HepG2 (cell line): Measurements from ENCODE around the gene SIAH2. TPM values are rescaled to one million over a fixed set of nuclear protein-coding genes. Genes with fewer than 3 reads are reported as not detected.

Experiments
- ATAC-seq: fragments of 200-7000 bp; cut with Tn5 transposase; 3 replicates; pipeline ENCODE4 v1.9.1; 2020; ENCODE audit warnings: mild to moderate bottlenecking, moderate library complexity
- BruUV-seq: library from RNA; stranded (reverse); fragments of 400-500 nt; replicated peaks from 2 replicates; lab custom pipeline; 2021; lab: Mats Ljungman, UMichigan
- CTCF ChIA-PET: fragments of 300-600 bp; formaldehyde crosslinking; extraction: SDS; loops from one replicate; lab custom pipeline; 2021; ENCODE audit warnings: low total read pairs, inconsistent platforms, low intra/inter-chr PET ratio; lab: Yijun Ruan, JAX
- POLR2A ChIA-PET: fragments of 350-600 bp; sonication (Branson Sonifier 250); formaldehyde crosslinking; loops from one replicate; lab custom pipeline; 2020; ENCODE audit warnings: antibody characterized with exemption, inconsistent platforms; lab: Yijun Ruan, JAX
- DNase-seq: peaks from one replicate; pipeline ENCODE4 v3.0.0-alpha.2; 2015; ENCODE audit warnings: low spot score
- FAIRE-seq: peaks from 3 replicates; lab custom pipeline; 2011; peaks lifted over from hg19 to GRCh38; lab: Jason Lieb, UNC
- H2AFZ ChIP-seq: one replicate; pipeline ENCODE4 v1.6.1; 2011; ENCODE audit warnings: low read length, inconsistent platforms
- H3K27ac ChIP-seq: fragments of 300-600 bp; 3 replicates; pipeline ENCODE4 v1.8.0; 2011; ENCODE audit warnings: mixed run types, mild to moderate bottlenecking, mixed read lengths, low read length, inconsistent platforms; ENCODE audit not compliant: insufficient read depth; ENCODE audit errors: extremely low read length
- H3K27me3 ChIP-seq, 2 experiments: fragments of 200-600 bp in 1 of 2; 2 replicates in 1 of 2; 3 replicates in 1 of 2; pipeline versions ENCODE4 v1.6.0 to v1.8.0; 2011; ENCODE audit warnings: low read length in 2 of 2, mild to moderate bottlenecking in 2 of 2, moderate library complexity in 2 of 2, inconsistent platforms in 1 of 2; ENCODE audit not compliant: insufficient read depth in 2 of 2, control insufficient read depth in 1 of 2
- H3K36me3 ChIP-seq, 2 experiments: fragments of 200-600 bp in 1 of 2; replicated peaks in 1 of 2; 2 replicates in 1 of 2; 3 replicates in 1 of 2; pipeline versions ENCODE4 v1.5.1 to v1.8.0; 2011; ENCODE audit warnings: low read length in 2 of 2, inconsistent platforms in 1 of 2; ENCODE audit not compliant: insufficient read depth in 2 of 2, control insufficient read depth in 1 of 2
- H3K4me1 ChIP-seq: 2 replicates; pipeline ENCODE4 v1.5.1; 2012; ENCODE audit warnings: low read length, inconsistent platforms; ENCODE audit not compliant: insufficient read depth
- H3K4me2 ChIP-seq: 2 replicates; pipeline ENCODE4 v1.6.0; 2011; ENCODE audit warnings: low read depth, low read length, inconsistent platforms
- H3K4me3 ChIP-seq, 3 experiments: fragments of 200-600 bp in 1 of 3; sonication (generic), shearing (Covaris generic) in 1 of 3; replicated peaks in 1 of 3; 2 replicates each; pipeline ENCODE4 v1.5.1; 2011 to 2016; ENCODE audit warnings: low read length in 3 of 3, inconsistent platforms in 2 of 3, low read depth in 2 of 3, mild to moderate bottlenecking in 2 of 3, control low read depth in 1 of 3, mixed read lengths in 1 of 3; ENCODE audit not compliant: insufficient read depth in 1 of 3
- H3K79me2 ChIP-seq: one replicate; pipeline ENCODE4 v1.6.1; 2011; ENCODE audit warnings: low read length, inconsistent platforms; ENCODE audit not compliant: insufficient read depth
- H3K9ac ChIP-seq: 2 replicates; pipeline ENCODE4 v1.6.0; 2011; ENCODE audit warnings: mild to moderate bottlenecking, low read depth, low read length, inconsistent platforms; ENCODE audit not compliant: insufficient read depth
- H3K9me3 ChIP-seq: 2 replicates; pipeline ENCODE4 v1.5.1; 2012; ENCODE audit warnings: mild to moderate bottlenecking, low read length
- H4K20me1 ChIP-seq: 2 replicates; pipeline ENCODE4 v1.6.0; 2011; ENCODE audit warnings: inconsistent platforms, mild to moderate bottlenecking, low read length, moderate library complexity; ENCODE audit not compliant: insufficient read depth
- FOXA1 ChIP-seq, 2 experiments: fragments of 450-650 bp in 1 of 2; sonication (generic) in 1 of 2; formaldehyde crosslinking in 1 of 2; IDR thresholded peaks; 2 replicates each; pipeline versions ENCODE4 v1.4.0 to v1.6.1; 2016 to 2020; ENCODE audit warnings: missing genetic modification reagents in 1 of 2
- NFIC ChIP-seq: IDR thresholded peaks from 2 replicates; pipeline ENCODE4 v1.6.1; 2012; ENCODE audit warnings: mild to moderate bottlenecking, low read length, inconsistent platforms
- PCBP1 ChIP-seq: fragments of 200-400 bp; formaldehyde crosslinking; IDR thresholded peaks from 2 replicates; pipeline ENCODE4 v1.6.1; 2017; ENCODE audit warnings: mild to moderate bottlenecking, low read depth, low read length, borderline replicate concordance
- YEATS4 ChIP-seq: sonication (generic); formaldehyde crosslinking; IDR thresholded peaks from 2 replicates; pipeline ENCODE4 v1.4.0; 2020; ENCODE audit warnings: missing genetic modification reagents, borderline replicate concordance
- ZHX2 ChIP-seq, 2 experiments: sonication (generic) in 1 of 2; formaldehyde crosslinking in 1 of 2; IDR thresholded peaks; 2 replicates each; pipeline versions ENCODE4 v1.6.1 to v1.9.0; 2014 to 2022; ENCODE audit warnings: antibody characterized with exemption in 1 of 2, borderline replicate concordance in 1 of 2, inconsistent platforms in 1 of 2, low read depth in 1 of 2, missing genetic modification reagents in 1 of 2
- ZNF264 ChIP-seq: sonication (generic); formaldehyde crosslinking; IDR thresholded peaks from 2 replicates; pipeline ENCODE4 v1.4.0; 2020; ENCODE audit warnings: missing genetic modification reagents
- ZNF275 ChIP-seq: sonication (generic); formaldehyde crosslinking; IDR thresholded peaks from 2 replicates; pipeline ENCODE4 v1.8.0; 2022; ENCODE audit warnings: missing genetic modification reagents, mild to moderate bottlenecking, inconsistent platforms, borderline replicate concordance
- ZSCAN22 ChIP-seq: sonication (generic); formaldehyde crosslinking; IDR thresholded peaks from 2 replicates; pipeline ENCODE4 v1.4.0; 2020; ENCODE audit warnings: mild to moderate bottlenecking, missing genetic modification reagents
- WGBS: methylation state at CpG from one replicate; pipeline ENCODE4 v1.1.6; 2017; ENCODE audit warnings: low lambda C conversion rate; 5-methylcytosine and 5-hydroxymethylcytosine counted together
- in situ Hi-C: cut with HindIII; loops from 2 replicates; pipeline ENCODE4 v1.10.0; 2017; ENCODE audit warnings: low pct_unique_long_range_greater_than_20kb; ENCODE audit not compliant: extremely low pct_ligation_motif_present
- intact Hi-C: fragments of 100-400 bp; cut with micrococcal nuclease; formaldehyde crosslinking; loops from one replicate; pipeline ENCODE4 v1.10.0; 2022; ENCODE audit not compliant: unreplicated experiment
- polyA plus RNA-seq, 8 experiments: library from polyadenylated mRNA; depleted of rRNA in 3 of 8; stranded (reverse) in 7 of 8; unstranded in 1 of 8; fragments of >200 nt; fragmentation: Illumina TruSeq in 4 of 8; extraction: Trizol in 4 of 8; gene quantifications; 2 replicates each; pipeline versions ENCODE4 v1.2.1 to v1.2.3, GENCODE V29; 2011 to 2016; ENCODE audit warnings: low read depth in 4 of 8, missing spikeins in 1 of 8, mixed read lengths in 1 of 8; ENCODE audit not compliant: insufficient read depth in 1 of 8
- total RNA-seq, 5 experiments: library from RNA; depleted of rRNA; stranded (reverse); fragments of >200 nt; fragmentation: Illumina TruSeq; extraction: Trizol; gene quantifications; 2 replicates each; pipeline ENCODE4 v1.2.3, GENCODE V29; 2016; ENCODE audit warnings: low read depth in 1 of 5

SIAH2 gene
- total and polyA plus RNA-seq, 2 of the 13 experiments (the other 11 are each of a cell fraction or from before 2014, with no cell fraction given) = 71.8 to 117 TPM

- no peaks in the 10 kb centered on the region for H3K9me3 ChIP-seq
- FAIRE-seq (no peak), ATAC-seq (no peak), DNase-seq (no peak)
- H3K27ac ChIP-seq = peak overlapping the region; percentile 46
- H4K20me1 ChIP-seq = peaks cover 90% of the 10 kb centered on the region
- 44% methylated on average over 1 of the region's 1 CpG for WGBS
- H3K36me3 ChIP-seq = peaks cover 6 to 51% of the 10 kb centered on the region in 2 experiments
- TF ChIP-seq ZSCAN22 (CRISPR knock-in tag) (no peak), YEATS4 (CRISPR knock-in tag) (0 out of 2 replicates have a peak, but pooled peaks have one; percentile 31)
- H3K27me3 ChIP-seq = no peaks in the 10 kb centered on the region
- POLR2A ChIA-PET = interaction anchor here (1.3 to 2.1 kb wide), 2 partner anchors 11 to 19 kb away, joined by 3 to 10 read pairs; no protein-coding TSS in a partner anchor
- in situ Hi-C loops (no loop called here), intact Hi-C loops (no loop called here)
- peaks cover 100% of the 10 kb centered on the region for H3K4me1 ChIP-seq
- H3K4me3 ChIP-seq = no peak overlapping the region
- no TSS peak for BruUV-seq
- H3K9ac ChIP-seq = no peak overlapping the region
- CTCF ChIA-PET = no interaction called here
- H2AFZ ChIP-seq = no peak overlapping the region
- H3K79me2 ChIP-seq = peaks cover 98% of the 10 kb centered on the region
- H3K4me2 ChIP-seq = peak overlapping the region; percentile 19
These were observed 14.3 kb downstream of the SIAH2 start for GRCh38 chr3:150748684-150749047.

GRCh38 chr3:150747886-150748683, 14.9 kb downstream of the SIAH2 start:
- H2AFZ ChIP-seq = no peak overlapping the region
- ChIA-PET POLR2A (interaction anchor here (1.3 to 3.5 kb wide), 4 partner anchors 12 to 19 kb away, joined by 3 to 32 read pairs (median 8); partner anchors contain the start of gene SIAH2), CTCF (no interaction called here)
- in situ Hi-C loops (no loop called here), intact Hi-C loops (no loop called here)
- BruUV-seq = no TSS peak
- ATAC-seq = no peak
- no peaks in the 10 kb centered on the region for H3K27me3 ChIP-seq
- H3K79me2 ChIP-seq = peaks cover 98% of the 10 kb centered on the region
- peak overlapping the region; percentile 3 for H3K4me2 ChIP-seq
- DNase-seq = no peak
- peaks cover 4 to 52% of the 10 kb centered on the region in 2 experiments for H3K36me3 ChIP-seq
- H3K4me1 ChIP-seq = peaks cover 100% of the 10 kb centered on the region
- peak; percentile 32 for FAIRE-seq
- no peak overlapping the region for H3K4me3 ChIP-seq
- peaks cover 89% of the 10 kb centered on the region for H4K20me1 ChIP-seq
- peak overlapping the region; percentile 46 for H3K27ac ChIP-seq
- 76% methylated on average over 5 of the region's 5 CpGs for WGBS
- no peak overlapping the region for H3K9ac ChIP-seq
- H3K9me3 ChIP-seq = no peaks in the 10 kb centered on the region
- TF ChIP-seq FOXA1 (IDR thresholded peaks at IDR 0.05) = peak; percentile 34; the same call in 1 of the 2 replicates
- no peak for TF ChIP-seq FOXA1 (CRISPR knock-in tag; IDR thresholded peaks at IDR 0.05)
- no peak for TF ChIP-seq ZNF275 (CRISPR knock-in tag)
- no peak for TF ChIP-seq NFIC
- TF ChIP-seq ZNF264 (CRISPR knock-in tag) = no peak
- TF ChIP-seq ZHX2 (IDR thresholded peaks at IDR 0.05; ENCODE audit: low read depth) = no peak
- no peak for TF ChIP-seq ZHX2 (CRISPR knock-in tag; IDR thresholded peaks at IDR 0.05; ENCODE audit: borderline replicate concordance)
- no peak for TF ChIP-seq PCBP1
